HK-2 (cell line): ENCODE results near the gene C6orf89.

Experiments
- DNase-seq: peaks from one replicate; pipeline ENCODE4 v3.0.0-alpha.2; 2018; ENCODE audit not compliant: unreplicated experiment

The C6orf89 gene

DNA sequence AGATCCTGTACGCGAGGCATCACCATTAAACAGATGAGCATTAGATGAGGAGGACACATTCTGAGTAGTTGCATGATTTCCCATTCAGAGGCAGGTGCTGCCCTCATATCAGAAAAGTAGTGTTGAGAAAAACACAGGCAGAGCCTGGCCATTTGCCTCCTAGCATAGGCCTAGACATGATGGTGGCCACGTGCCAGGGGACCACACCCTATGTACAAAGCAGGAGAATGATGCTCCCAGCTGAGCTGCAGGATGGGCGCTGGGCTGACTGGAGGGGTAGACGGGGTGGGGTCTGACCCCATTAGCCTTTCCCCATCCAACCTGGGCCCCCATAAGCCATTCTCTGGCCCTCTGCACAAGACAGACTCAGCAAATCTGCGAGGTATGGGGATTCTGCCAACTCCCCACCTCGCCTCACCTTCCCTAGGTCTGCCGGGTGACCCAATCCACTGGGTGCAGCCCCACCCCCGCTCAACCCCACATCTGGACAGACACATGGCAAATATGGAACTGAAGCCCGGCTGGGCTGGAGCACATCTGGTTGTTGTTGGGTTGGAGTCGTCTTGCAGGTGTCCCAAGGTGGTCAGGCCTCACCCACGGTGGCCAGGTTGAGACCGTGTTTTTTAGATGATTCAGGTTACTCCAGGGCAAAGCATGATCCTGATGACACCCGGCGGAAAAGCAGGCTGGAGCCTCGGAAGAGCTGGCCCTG, 82.7 kb downstream of the C6orf89 start:
- DNase-seq: no peak

DNA sequence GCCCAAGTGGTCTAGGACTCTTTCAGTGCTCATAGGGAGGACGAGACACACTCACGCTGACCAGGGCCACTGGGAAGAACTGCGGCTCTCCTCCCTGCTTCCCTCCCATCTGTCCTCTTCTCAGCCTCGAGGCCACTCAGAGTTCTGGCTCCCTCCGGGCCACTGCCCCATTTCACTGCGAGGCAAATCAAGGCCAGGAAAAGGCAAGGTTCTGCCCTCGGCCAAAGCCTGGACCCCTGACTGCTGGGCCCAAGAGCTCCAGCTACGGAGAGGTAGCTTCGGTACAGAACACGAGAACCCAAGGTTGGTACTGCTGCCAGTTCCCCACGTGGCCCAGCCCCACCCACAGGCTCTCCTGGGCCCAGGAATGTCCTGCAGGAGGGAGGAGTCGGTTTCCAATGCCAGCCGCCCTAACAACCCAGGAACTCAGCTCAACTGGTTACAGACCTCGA, 83.5 kb downstream of the C6orf89 start:
- no peak for DNase-seq

DNA sequence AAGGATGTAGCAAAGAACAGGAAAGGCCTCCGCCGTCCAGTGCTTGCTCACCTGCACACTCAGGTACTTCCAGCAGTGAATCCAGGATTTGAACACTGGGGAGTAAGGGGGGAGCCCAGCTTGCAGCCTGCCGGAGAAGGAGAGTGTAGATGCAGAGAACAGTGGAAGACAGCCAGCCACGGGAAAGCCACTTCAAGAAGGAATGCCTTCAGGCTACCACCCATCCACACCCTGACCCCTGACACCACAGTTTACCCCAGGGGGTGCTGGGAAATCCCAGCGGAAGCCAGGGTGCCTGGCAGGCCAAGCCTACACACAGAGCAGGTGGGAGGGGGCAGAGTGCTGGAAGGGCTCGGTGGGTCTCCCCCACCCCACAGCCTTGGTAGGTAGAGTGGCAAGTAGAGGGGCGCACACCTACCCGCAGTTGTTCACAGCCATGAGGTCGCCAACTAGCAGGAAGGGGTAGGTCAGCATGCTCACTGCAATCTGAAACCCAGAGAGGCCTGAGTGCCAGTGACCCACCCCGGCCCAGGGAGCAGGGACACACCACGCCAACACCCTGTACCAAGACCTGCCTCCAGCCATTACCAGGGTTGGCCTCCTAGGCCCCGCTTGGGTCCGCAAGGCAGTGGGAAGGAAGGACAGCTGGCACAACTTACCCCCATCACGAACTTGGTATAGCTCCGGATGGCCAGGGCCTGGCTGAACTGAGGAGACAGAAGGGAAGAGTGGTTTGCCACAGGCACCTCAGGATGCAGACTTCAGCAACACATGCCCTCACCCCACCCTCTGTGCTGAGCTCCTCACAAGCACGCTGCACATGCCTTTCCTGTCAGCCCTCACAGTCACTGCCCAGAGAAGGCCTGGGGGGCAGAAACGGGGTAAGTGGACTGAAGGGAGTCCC, 84.5 kb downstream of the C6orf89 start:
- no peak for DNase-seq

DNA sequence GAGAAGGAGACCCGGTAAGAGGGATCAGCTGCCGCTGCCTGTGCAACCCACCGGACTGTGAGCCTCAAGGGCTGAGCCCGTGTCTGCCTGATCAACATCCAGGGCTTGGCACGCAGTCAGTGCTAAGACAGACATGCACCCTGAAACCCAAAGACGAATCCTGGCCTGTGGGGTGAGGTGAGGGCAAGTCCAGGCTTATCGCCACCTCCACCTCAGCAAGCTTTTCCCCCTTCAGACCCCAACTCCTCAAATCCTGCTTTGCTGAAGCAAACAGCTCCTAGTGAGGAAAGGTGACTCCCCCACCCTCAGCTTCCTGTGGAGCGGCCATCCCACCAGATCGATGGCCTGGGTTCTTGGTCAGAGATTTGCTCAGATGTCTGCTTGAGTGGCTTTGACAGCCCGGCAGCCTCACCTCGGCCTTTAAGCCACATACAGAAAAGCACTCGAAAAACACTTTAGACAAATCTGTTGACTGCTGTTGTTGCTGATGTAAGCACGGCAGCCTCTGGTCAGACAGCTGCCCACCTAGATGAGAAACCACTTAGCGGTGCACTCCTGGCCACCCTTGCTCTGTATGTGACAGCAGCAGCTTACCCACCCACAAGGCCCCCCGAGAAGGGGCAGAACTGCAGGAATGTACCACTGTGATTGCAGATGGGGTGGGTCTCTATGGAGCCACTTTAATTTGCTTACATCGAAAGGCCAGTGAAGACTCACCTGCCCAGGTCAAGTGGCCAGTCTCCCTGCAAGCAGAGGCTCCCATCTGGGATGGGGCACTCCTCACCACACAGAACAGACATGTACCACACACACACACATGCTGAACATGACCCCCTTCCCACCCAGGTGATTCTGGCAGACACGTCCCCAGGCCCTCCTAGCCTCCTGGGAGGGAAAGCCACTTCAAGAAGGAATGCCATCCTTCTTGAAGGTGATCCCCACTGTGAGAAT, 85.4 kb downstream of the C6orf89 start:
- no peak for DNase-seq

DNA sequence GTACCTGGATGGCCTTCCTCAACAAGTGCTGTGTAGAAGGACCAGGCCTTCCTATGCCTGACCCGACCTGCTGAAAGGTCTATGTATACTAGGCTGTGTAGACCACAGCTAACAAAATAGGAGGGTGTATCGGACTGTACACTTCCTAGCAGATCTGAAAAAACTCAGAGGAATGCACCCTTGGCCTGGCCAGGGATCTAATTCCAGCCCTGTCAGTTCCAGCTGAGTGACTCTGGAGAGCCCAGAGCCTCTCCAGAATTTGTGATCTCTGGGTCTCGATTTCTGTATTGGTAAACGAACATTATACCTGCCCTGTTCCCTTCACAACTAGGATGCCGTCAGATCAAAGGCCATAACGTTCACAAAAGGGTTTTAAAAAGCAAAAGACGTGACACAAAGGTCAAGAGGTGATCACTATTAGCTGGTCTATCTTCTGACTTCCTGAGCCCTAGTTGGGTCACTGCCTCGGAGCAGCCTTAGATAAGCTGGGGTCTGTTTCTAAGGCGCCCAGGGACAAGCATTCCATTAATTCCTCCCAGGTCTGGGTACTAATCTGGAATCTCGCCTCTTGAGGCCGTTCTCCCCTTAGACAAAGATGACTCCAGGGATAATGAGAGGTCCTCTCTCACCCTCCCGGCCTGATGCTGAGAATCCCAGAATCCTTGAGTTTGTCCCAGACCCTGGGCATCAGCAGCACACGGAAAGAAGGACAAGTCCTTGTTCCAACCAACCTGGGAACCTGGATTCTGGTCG, 86.3 kb downstream of the C6orf89 start:
- no peak for DNase-seq

DNA sequence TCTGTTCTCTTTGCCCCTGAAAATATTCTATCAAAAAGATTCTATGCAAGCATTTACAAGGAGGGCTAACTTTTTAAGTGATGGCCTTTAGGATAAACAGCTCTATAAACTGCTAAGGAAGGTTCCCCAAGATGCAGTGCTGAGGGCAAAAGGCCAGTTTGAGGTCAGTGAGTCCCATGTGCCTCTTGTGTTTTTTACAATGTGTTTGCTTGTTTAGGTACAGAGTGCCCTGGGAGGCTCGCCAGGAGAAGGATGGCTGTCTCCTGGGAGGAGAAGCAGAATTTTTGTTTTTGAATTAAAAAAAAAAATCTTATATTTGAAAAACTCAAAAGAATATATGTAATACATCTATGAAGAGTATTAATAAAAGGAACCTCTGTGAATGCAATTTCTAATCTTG, 87.4 kb downstream of the C6orf89 start:
- DNase-seq: no peak

DNA sequence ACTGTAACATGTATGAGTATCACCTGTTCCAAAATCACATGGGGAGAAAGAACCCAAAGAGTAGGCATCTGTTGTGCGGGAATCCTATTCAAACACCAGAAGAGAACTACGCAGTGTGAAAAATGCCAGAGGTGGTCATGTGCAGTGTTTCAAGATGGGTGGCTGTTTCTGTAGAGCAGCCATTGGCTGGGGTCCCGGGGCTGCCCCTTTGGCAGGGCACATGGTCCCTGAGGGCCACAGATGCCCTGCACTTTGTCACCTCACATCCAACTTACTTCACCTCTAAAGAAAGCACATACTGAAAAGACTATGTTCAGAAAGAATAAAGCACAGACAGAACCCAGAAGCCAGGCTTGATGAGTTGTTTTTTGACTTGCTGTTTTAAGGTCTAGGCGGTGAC, 87.9 kb downstream of the C6orf89 start:
- DNase-seq: no peak

DNA sequence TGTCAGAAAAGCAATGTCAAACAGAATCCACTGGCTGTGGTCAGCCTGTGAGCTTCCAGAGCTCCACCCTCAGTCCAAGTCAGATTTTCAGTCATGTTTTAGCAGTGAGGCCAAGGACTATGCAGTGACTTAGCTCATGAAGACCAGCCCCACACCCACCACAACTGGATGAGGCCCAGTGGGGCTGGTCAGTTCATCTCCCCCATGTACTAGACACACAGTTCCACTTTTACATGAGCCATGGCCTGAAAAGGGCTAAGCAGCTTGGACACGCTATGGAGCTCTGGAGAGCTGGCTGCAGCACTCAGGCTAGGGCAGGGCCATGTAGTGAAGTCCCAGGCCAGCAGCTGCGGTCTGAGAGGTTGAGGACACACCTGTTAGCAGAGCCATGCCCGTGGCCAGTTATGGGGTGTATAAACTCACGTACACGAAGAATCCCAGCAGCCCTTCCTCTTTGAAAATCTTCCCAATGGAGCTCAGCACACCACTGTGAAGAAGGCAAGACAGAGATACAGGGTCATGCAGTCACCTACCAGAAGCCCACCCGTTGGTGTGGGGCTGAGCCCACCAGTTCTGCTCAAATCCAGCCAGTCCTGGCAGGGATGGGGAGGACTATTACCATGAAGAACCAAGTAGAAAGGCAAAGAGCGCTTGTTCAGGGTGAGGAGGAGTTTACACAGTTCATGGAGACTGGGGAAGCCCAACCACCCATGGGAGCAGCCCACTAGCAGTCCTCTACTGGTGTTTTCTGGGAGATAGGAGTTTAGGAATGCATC, 89.7 kb downstream of the C6orf89 start:
- no peak for DNase-seq

DNA sequence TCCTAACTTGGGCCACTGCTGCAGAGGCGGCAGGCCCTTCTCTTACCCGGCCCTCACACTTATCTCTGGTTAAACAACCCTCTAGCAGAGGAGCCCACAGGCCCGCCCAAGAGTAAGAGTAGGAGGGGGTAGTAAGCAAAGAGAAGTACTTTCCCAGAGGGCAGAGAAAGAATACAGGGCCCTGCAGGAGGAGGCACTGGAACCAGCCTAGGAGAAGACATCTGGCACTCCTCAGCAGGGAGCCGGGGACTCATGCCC, 90.2 kb downstream of the C6orf89 start:
- no peak for DNase-seq

DNA sequence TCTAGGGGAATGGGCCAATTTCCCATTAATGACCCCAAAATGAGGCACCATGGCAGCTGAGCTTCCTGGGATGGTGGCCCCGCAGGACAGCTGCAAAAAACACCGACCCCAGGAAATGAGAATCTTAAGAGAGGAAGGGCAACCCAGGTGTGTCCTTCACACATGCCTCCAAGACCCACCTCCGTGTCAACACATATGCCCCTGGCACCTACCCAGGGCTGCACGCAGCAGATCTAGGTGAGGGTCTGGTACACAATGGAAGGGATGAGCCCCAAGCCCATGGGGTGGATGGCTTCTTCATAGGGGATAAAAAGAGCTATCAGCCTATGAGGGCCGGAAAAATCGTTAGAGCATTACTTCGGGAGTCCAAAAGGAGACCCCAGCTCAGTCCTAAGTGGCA, 90.8 kb downstream of the C6orf89 start:
- DNase-seq: no peak

DNA sequence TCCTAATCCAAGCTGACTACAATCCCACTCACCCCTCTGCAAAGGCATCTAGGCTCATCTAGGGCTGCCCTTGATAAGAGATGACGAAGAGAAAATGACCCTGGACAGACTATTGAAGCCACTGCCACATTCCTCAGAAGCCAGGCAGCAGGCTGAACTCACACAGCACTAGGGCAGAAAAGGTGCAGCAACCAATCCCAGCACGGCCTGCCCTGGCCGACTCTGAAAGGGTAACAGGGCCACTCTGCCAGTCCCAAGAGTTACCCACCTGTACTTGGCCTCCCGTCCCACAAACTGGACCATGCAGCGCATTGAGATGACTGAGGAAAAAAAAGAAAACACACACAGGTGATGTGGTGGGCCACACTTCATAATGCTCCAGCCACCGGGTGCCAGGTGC, 91.2 kb downstream of the C6orf89 start:
- DNase-seq: no peak

DNA sequence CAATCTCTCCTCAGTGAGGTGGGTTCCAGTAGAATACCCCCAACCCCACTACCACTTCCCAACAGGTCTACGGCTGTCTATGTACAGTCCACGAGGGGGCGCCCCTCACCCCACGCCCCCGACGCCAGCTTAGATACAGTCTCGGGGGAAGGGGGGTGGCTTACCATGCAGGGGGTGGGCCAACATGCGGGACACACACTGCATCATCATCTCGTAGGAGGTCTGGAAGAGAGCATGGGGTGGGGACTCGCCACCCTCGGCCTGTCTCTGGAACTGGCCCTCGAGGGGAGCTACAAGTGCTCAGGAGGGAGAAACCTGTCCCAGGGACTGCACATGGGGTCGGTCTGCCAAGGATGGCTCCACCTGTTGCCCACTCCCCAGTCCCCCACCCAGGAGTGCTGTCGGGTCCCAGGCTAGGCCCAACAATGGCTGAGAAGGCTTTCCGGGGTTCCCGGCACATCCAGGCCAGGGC, 91.8 kb downstream of the C6orf89 start:
- no peak for DNase-seq
